OCI-LY3 (cell line): Measurements from ENCODE around the gene OXNAD1.

Source experiments
- EZH2phosphoT487 ChIP-seq: fragments of 200-600 bp; shearing (Covaris generic); IDR thresholded peaks from 2 replicates; pipeline ENCODE4 v1.6.1; 2018; ENCODE audit warnings: antibody characterized with exemption, mixed run types, low read depth
- TF ChIP-seq, protein P1 (sequence below): fragments of 200-600, 300-600 bp; sonication (generic); IDR thresholded peaks from 2 replicates; pipeline ENCODE4 v1.5.1; 2014; ENCODE audit warnings: antibody characterized with exemption, low read length, low read depth

DNA sequence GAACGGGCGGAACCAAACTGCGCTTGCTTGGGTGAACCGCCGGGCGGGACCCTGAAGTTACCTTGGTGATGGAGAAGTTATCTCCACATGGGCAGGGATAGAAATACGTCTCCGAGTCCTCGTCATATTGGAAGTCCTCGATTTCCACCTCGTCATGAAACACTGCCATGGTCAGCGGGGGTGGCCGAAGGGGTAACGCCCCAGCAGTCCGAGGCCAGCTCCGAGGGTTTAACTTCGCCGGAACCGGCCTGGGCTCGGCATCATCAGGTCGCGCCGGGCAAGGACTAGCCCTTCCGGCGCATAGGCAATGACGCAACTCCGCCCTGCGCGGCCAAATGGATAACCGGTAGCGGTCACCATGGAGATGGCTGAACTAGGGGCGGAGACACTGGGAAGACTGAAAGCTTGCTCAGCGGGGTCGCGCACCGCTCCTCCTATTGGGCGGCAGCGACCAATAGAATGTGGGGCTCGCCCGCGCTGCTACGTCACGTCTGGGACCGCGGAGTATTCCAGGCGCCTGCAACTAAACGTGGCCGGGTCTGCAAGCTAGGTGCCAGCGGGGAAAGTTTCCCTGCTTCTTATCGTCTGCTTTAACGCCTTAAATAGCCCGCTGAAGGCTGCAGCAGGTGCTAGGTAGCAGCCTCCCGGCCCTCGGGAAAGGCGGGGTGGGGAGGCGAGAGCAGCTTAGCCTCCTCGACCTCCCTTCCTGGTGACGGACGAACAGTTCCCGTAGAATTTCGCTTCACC lies at the start of gene OXNAD1, which contains the start of gene DPH3:
- TF ChIP-seq, protein P1, sequence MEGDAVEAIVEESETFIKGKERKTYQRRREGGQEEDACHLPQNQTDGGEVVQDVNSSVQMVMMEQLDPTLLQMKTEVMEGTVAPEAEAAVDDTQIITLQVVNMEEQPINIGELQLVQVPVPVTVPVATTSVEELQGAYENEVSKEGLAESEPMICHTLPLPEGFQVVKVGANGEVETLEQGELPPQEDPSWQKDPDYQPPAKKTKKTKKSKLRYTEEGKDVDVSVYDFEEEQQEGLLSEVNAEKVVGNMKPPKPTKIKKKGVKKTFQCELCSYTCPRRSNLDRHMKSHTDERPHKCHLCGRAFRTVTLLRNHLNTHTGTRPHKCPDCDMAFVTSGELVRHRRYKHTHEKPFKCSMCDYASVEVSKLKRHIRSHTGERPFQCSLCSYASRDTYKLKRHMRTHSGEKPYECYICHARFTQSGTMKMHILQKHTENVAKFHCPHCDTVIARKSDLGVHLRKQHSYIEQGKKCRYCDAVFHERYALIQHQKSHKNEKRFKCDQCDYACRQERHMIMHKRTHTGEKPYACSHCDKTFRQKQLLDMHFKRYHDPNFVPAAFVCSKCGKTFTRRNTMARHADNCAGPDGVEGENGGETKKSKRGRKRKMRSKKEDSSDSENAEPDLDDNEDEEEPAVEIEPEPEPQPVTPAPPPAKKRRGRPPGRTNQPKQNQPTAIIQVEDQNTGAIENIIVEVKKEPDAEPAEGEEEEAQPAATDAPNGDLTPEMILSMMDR = no peak
- no peak for TF ChIP-seq EZH2phosphoT487
